ENCODE measurements around the gene MCC. TPM values are rescaled to one million over a fixed set of nuclear protein-coding genes. Genes with fewer than 3 reads are reported as not detected.

The MCC gene
- total and polyA plus RNA-seq, 4 donors: 1.6 to 38.6 (median 11.2) TPM

GRCh38 chr5:113450929-113451328 lies 37.3 kb downstream of the MCC start:
- Histone ChIP-seq H3K27me3 (ENCODE audit: control insufficient read depth in 3 of 3, insufficient read depth in 3 of 3, low read length in 2 of 3) (peaks cover 0 to 4% (median 0%) of the 10 kb centered on the region in 3 donors), H3K27ac (ENCODE audit: low read depth in 1 of 2, low read length in 1 of 2) (no peak overlapping the region), H3K9me3 (ENCODE audit: control insufficient read depth in 4 of 4, insufficient read depth in 3 of 4, low read length in 3 of 4) (no peaks in the 10 kb centered on the region), H3K4me3 (no peak overlapping the region), H3K36me3 (ENCODE audit: control insufficient read depth in 4 of 4, insufficient read depth in 4 of 4, low read length in 4 of 4) (no peaks in the 10 kb centered on the region), H3K4me1 (ENCODE audit: control insufficient read depth in 5 of 5, insufficient read depth in 5 of 5, low read length in 5 of 5) (peaks cover 0 to 22% (median 12%) of the 10 kb centered on the region in 5 donors), H3K9ac (ENCODE audit: insufficient read depth in 1 of 2, low read length in 2 of 2) (no peak overlapping the region)
- DNase-seq (no peak), ATAC-seq (ENCODE audit: insufficient read depth, low FRiP score) (no peak)
- WGBS, 2 donors: 41 to 48% methylated on average over 2 of the region's 2 CpGs
- TF ChIP-seq CTCF (IDR thresholded peaks at IDR 0.05; ENCODE audit: control extremely low read depth, extremely low read depth): no peak

- Histone ChIP-seq H3K9ac (ENCODE audit: insufficient read depth in 1 of 2, low read length in 2 of 2) (no peak overlapping the region), H3K27ac (ENCODE audit: low read depth in 1 of 2, low read length in 1 of 2) (no peak overlapping the region), H3K36me3 (ENCODE audit: control insufficient read depth in 4 of 4, insufficient read depth in 4 of 4, low read length in 4 of 4) (no peaks in the 10 kb centered on the region), H3K4me3 (no peak overlapping the region), H3K9me3 (ENCODE audit: control insufficient read depth in 4 of 4, insufficient read depth in 3 of 4, low read length in 3 of 4) (peaks cover 0 to 4% (median 0%) of the 10 kb centered on the region in 4 donors), H3K4me1 (ENCODE audit: control insufficient read depth in 5 of 5, insufficient read depth in 5 of 5, low read length in 5 of 5) (peaks cover 0 to 22% (median 12%) of the 10 kb centered on the region in 5 donors), H3K27me3 (ENCODE audit: control insufficient read depth in 3 of 3, insufficient read depth in 3 of 3, low read length in 2 of 3) (peaks cover 0 to 4% (median 0%) of the 10 kb centered on the region in 3 donors)
- DNase-seq (peak in 2 of 3 donors; percentile 20 to 28), ATAC-seq (ENCODE audit: insufficient read depth, low FRiP score) (no peak)
- WGBS, 2 donors: 58 to 64% methylated on average over 2 of the region's 2 CpGs
- no peak for TF ChIP-seq CTCF (IDR thresholded peaks at IDR 0.05; ENCODE audit: control extremely low read depth, extremely low read depth)
Measured at GRCh38 chr5:113450462-113450861, 37.8 kb downstream of the MCC start.

- Histone ChIP-seq H3K36me3 (ENCODE audit: control insufficient read depth in 4 of 4, insufficient read depth in 4 of 4, low read length in 4 of 4) (no peaks in the 10 kb centered on the region), H3K9ac (ENCODE audit: insufficient read depth in 1 of 2, low read length in 2 of 2) (no peak overlapping the region), H3K9me3 (ENCODE audit: control insufficient read depth in 4 of 4, insufficient read depth in 3 of 4, low read length in 3 of 4) (peaks cover 0 to 6% (median 0%) of the 10 kb centered on the region in 4 donors), H3K27ac (ENCODE audit: low read depth in 1 of 2, low read length in 1 of 2) (no peak overlapping the region), H3K4me3 (no peak overlapping the region), H3K27me3 (ENCODE audit: control insufficient read depth in 3 of 3, insufficient read depth in 3 of 3, low read length in 2 of 3) (peaks cover 0 to 4% (median 0%) of the 10 kb centered on the region in 3 donors), H3K4me1 (ENCODE audit: control insufficient read depth in 5 of 5, insufficient read depth in 5 of 5, low read length in 5 of 5) (peaks cover 0 to 22% (median 12%) of the 10 kb centered on the region in 5 donors)
- TF ChIP-seq CTCF (IDR thresholded peaks at IDR 0.05; ENCODE audit: control extremely low read depth, extremely low read depth): no peak
- DNase-seq (peak in 1 of 3 donors; percentile 13), ATAC-seq (ENCODE audit: insufficient read depth, low FRiP score) (no peak)
- 65 to 78% methylated on average over 3 of the region's 3 CpGs for WGBS, 2 donors
Measured at GRCh38 chr5:113448252-113448651, 40.0 kb downstream of the MCC start.
